ENCODE data around the gene DCN.

DNA sequence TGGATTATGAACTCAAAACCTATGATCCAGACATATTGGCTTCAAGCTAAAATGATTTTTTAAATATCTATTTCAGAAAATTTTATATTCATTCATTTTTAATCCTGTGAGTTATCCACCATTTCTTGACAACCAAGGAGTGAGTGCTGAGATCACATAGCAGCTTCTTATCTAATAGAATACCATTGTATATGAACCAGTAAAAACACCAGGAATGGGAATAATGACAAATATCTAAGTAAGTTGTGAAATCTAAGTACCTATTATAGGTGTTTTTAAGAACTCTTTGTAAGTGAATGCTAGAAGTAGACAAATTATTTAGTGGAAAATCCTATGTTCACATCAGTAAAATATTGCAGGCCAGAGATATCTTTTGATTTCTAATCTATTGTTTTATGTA is 79.5 kb downstream of the DCN start:
- TF ChIP-seq, protein P1, sequence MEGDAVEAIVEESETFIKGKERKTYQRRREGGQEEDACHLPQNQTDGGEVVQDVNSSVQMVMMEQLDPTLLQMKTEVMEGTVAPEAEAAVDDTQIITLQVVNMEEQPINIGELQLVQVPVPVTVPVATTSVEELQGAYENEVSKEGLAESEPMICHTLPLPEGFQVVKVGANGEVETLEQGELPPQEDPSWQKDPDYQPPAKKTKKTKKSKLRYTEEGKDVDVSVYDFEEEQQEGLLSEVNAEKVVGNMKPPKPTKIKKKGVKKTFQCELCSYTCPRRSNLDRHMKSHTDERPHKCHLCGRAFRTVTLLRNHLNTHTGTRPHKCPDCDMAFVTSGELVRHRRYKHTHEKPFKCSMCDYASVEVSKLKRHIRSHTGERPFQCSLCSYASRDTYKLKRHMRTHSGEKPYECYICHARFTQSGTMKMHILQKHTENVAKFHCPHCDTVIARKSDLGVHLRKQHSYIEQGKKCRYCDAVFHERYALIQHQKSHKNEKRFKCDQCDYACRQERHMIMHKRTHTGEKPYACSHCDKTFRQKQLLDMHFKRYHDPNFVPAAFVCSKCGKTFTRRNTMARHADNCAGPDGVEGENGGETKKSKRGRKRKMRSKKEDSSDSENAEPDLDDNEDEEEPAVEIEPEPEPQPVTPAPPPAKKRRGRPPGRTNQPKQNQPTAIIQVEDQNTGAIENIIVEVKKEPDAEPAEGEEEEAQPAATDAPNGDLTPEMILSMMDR (IDR thresholded peaks at IDR 0.05): no peak
- TF ChIP-seq POLR2A (IDR thresholded peaks at IDR 0.05): no peak

Data from vagina (tissue), 2 donors.